ENCODE results near the gene NAB2. TPM values are rescaled to one million over a fixed set of nuclear protein-coding genes. Genes with fewer than 3 reads are reported as not detected.

Gene NAB2, protein sequence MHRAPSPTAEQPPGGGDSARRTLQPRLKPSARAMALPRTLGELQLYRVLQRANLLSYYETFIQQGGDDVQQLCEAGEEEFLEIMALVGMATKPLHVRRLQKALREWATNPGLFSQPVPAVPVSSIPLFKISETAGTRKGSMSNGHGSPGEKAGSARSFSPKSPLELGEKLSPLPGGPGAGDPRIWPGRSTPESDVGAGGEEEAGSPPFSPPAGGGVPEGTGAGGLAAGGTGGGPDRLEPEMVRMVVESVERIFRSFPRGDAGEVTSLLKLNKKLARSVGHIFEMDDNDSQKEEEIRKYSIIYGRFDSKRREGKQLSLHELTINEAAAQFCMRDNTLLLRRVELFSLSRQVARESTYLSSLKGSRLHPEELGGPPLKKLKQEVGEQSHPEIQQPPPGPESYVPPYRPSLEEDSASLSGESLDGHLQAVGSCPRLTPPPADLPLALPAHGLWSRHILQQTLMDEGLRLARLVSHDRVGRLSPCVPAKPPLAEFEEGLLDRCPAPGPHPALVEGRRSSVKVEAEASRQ
- 0.76 and 2.1 TPM in 2 replicates for polyA plus RNA-seq

DNA sequence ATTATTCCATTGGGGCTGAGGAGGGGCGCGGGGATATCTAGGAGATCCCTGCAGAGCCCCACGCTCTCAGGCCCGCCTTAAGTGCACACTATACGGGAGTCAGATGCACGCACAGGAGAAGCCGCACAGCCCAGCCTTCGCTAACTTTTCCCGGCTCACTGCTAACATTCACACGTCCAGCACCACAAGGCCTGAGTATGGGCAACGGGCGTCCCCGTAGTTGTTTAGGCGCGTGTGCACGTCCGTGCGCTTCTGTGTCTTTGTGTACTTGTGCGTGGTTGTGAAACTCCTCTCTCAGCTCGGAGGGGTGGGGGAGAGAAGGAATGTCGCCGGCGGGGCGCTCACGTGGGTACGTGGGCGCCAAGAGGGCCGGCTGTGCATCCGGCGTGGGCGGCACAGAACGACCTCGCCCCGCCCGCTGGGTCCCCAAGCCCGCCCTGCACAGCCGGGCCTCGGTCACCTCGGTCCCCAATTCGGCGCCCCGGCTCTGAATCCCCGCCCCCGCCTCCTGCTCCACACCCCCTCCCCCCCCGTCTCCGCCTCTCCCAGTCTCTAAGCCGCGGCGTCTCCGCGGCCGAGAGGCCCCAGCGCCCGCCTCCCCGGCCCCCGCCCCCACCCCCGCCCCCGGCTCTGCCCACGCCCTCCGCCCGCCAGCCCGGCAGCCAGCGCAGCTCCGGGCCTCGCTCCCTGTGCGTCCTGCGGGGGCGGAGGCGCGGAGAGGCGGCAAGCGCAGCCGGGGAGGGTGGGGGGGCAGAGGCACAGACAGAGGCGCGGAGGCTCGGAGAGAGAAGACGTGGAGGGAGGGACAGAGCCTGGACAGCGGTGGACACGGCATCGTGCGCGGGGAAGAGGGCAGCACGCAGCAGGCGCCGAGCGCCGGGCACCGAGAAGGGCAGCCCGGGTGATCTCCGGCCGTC lies at the start of gene NAB2:
TSS of gene NAB2 (plus strand) at position 761 of the 917 bp plus-strand sequence. CDS start 158 bp downstream, outside the sequence.

DNA sequence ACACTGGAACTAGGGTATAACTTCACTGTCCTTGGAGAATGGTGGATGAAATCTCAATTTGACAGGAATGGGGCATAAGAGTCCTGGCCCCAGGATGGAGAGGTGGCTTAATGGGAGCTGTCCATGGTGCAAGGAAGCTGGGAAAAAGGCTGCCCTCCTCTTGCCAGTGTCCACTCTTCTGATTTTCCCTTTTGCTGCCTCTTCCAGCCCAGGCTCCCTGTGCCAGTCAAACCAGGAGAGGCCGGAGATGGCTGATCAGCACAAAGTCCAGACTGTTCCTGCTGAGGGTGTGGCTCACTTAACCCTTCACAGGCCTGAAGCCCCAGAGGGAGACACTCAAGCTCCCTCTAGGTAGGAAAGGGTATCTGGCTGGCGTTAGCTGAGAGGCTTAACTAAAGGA lies 39.0 kb upstream of the NAB2 start, which contains the start of gene MYO1A:
TSS of gene MYO1A (minus strand) at position 240 of the 400 bp plus-strand sequence. CDS start 1,806 bp downstream, outside the sequence.

DNA sequence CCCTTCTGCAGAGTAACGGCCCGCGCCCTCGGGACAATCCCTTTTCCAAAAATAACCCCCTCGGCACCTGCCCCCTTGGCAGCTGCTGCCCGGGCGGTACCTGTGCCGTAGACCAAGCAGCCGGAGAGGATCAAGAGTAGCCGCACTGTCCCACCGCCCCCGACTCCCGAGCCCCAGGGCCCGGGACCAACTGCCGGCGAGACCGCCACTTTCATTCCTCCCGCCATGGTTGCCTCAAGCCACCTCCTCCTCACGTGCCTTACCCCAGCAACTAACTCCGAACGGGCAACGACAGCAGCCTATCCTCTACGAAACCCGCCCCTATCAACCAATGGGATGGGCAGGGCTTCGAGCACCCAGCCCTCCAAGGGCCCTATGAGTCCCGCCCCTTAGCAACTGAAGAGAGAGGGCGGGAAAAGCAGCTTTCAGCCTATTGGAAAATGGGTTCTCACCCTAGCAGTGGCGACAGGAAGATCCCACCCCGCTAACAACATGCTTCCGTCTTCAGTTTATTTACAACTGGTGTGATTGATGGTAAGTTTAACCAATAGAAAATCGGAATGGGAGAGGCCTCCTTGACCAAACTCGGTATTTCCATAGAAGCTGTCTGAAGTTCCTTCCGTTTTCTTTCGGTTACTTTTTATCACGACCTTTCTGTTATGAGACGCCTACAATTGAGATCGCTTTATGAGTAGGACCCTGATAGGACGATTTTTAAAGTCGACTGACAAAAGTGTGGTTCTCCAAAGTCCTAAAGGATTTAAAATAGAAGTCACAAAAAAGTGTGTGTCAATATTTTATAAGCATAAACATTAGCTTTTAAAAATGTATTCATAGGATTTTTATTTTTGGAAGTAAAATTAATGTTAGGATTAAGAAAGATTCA lies 10.2 kb upstream of the NAB2 start, which contains the start of gene NEMP1:
TSS of gene NEMP1 (minus strand) at position 273 of the 886 bp plus-strand sequence. CDS start at position 227, 46 bp downstream.

DNA sequence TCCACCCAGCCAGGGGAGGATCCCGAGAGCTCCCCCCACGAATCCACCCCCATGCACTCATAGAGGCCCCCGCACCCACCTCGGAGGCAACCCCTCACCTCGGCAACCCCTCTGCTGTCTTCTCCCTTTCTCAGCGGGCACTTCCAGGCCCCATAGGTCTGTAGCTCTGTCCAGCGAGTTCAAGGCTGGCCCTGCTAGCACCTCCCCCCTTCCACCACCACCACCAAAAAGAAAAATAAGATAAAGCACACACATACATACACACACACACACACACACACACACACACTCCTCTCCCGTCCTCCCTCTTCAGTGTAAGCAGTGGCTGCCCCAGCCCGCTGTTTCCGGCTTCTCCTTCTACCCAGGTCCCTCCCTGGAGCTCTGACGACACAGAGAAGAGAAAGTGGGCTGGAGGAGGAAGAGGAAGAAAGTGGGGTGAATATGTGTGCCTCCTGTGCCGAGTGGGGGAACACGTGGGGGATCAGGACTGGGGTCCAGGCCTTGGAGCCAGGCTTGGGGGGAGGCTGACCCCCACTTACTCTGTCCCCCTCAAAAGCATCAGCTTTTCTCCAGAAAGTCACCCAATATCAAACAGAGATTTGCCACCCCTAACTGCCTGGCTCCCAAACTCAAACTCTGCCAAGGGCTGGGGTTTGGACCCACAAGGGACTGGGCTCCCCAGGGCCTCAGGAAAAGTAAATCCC lies 22.3 kb downstream of the NAB2 start, which contains the start of gene STAT6:
TSS of gene STAT6 (minus strand) at position 332 of the 704 bp plus-strand sequence. CDS start 3,084 bp downstream, outside the sequence.

DNA sequence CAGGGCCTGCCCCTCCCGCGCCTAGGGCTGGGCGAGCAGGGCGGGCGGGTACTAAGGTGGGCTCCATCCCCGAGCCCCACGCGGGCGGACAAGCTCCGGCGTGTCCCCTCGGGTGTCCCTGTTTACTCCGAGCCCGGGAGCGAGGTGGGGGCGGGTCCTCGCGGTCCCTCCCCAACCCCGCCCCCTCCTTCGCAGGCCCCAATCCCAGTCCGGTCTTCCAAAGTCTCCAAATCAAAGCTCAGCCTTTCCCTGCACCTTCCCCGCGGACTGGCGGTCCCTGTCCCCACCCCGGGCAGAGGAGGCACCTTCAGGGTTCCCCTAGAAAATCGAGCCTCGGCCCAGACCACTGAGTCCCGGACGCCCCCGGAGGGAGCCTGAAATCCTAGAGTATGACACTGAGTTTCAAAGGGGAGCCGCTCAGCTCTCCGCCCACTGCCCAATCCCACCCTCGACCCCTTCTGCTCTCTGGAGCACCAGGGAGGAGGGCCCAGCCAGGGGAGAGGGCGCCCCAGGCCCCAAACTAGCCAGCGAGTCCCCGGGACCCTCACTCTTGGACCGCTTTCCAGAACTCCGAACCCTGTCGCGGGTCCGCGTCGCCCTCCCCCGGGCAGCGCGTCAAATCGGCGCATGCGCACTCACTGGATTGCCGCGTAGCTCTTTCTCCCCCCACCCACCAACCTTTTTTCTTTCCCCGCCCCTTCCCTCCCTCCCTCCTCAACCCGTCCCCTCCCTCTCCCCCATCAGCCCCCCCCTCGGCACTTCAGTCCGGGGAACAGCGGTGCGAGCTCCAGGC lies 39.0 kb downstream of the NAB2 start, which contains the start of gene LRP1:
TSS of gene LRP1 (plus strand) at position 758 of the 793 bp plus-strand sequence. CDS start 482 bp downstream, outside the sequence.

Other genes starting within 250 kb of the NAB2 start
- gene SDR9C7, start 154.7 kb upstream of the NAB2 start, polyA plus RNA-seq, result 0.54 TPM in 1 of 2 replicates, not detected in the other
- not detected in 2 replicates for gene RDH16, start 131.5 kb upstream of the NAB2 start, polyA plus RNA-seq
- 0.34 and 0.89 TPM in 2 replicates for gene ZBTB39, start 82.6 kb upstream of the NAB2 start, polyA plus RNA-seq
- not detected in 2 replicates for gene TAC3, start 72.6 kb upstream of the NAB2 start, polyA plus RNA-seq
- gene MYO1A, start 39.0 kb upstream of the NAB2 start, polyA plus RNA-seq, result not detected in 2 replicates
- gene NEMP1, start 10.3 kb upstream of the NAB2 start, polyA plus RNA-seq, result 1.6 and 2.2 TPM in 2 replicates
- 1.5 TPM in 1 of 2 replicates, not detected in the other for gene STAT6, start 22.2 kb downstream of the NAB2 start, polyA plus RNA-seq
- gene LRP1, start 39.4 kb downstream of the NAB2 start, polyA plus RNA-seq, result 6.2 and 8.6 TPM in 2 replicates
- not detected in 2 replicates for gene LRP1-AS, start 58.5 kb downstream of the NAB2 start, polyA plus RNA-seq
- 0.93 TPM in 1 of 2 replicates, not detected in the other for gene NXPH4, start 127.7 kb downstream of the NAB2 start, polyA plus RNA-seq
- 3.2 and 3.9 TPM in 2 replicates for gene SHMT2, start 140.6 kb downstream of the NAB2 start, polyA plus RNA-seq
- gene STAC3, start 162.1 kb downstream of the NAB2 start, polyA plus RNA-seq, result 0.59 and 0.99 TPM in 2 replicates